ENCODE data around the gene PDE4D. TPM values are rescaled to one million over a fixed set of nuclear protein-coding genes. Genes with fewer than 3 reads are reported as not detected.

The PDE4D gene
- total RNA-seq, 1 experiment from 2014 or later, result 33.9 TPM

GRCh38 chr5:59259237-59259636 is 634.3 kb downstream of the PDE4D start:
- DNase-seq (ENCODE audit: low read depth), result no peak

- no peak for DNase-seq (ENCODE audit: low read depth)
These were observed 635.8 kb downstream of the PDE4D start for GRCh38 chr5:59257488-59258400.

GRCh38 chr5:59256331-59256730 is 637.2 kb downstream of the PDE4D start:
- no peak for DNase-seq (ENCODE audit: low read depth)

- no peak for DNase-seq (ENCODE audit: low read depth)
These were observed 639.4 kb downstream of the PDE4D start for GRCh38 chr5:59254055-59254687.

- DNase-seq (ENCODE audit: low read depth), result no peak
These were observed 639.9 kb downstream of the PDE4D start for GRCh38 chr5:59253625-59254024.

GRCh38 chr5:59251627-59252026 is 641.9 kb downstream of the PDE4D start:
- no peak for DNase-seq (ENCODE audit: low read depth)

- DNase-seq (ENCODE audit: low read depth), result no peak
These were observed 643.8 kb downstream of the PDE4D start for GRCh38 chr5:59249726-59250125.

- no peak for DNase-seq (ENCODE audit: low read depth)
These were observed 644.4 kb downstream of the PDE4D start for GRCh38 chr5:59249160-59249559.

- no peak for DNase-seq (ENCODE audit: low read depth)
These were observed 646.6 kb downstream of the PDE4D start for GRCh38 chr5:59246882-59247281.

GRCh38 chr5:59246145-59246869 is 647.2 kb downstream of the PDE4D start:
- DNase-seq (ENCODE audit: low read depth), result no peak

GRCh38 chr5:59245198-59245597 is 648.3 kb downstream of the PDE4D start:
- DNase-seq (ENCODE audit: low read depth), result no peak

- no peak for DNase-seq (ENCODE audit: low read depth)
These were observed 652.0 kb downstream of the PDE4D start for GRCh38 chr5:59241552-59241951.

- no peak for DNase-seq (ENCODE audit: low read depth)
These were observed 652.4 kb downstream of the PDE4D start for GRCh38 chr5:59241119-59241518.

GRCh38 chr5:59238126-59238902 is 655.2 kb downstream of the PDE4D start:
- DNase-seq (ENCODE audit: low read depth), result no peak

- DNase-seq (ENCODE audit: low read depth), result peak; percentile 52
These were observed 656.5 kb downstream of the PDE4D start for GRCh38 chr5:59236986-59237385.

- peak; percentile 51 for DNase-seq (ENCODE audit: low read depth)
These were observed 657.1 kb downstream of the PDE4D start for GRCh38 chr5:59236448-59236847.

GRCh38 chr5:59234236-59234635 is 659.3 kb downstream of the PDE4D start:
- no peak for DNase-seq (ENCODE audit: low read depth)

GRCh38 chr5:59231221-59231931 is 662.1 kb downstream of the PDE4D start:
- no peak for DNase-seq (ENCODE audit: low read depth)

GRCh38 chr5:59222687-59223511 is 670.6 kb downstream of the PDE4D start:
- no peak for DNase-seq (ENCODE audit: low read depth)

GRCh38 chr5:59221769-59222168 is 671.8 kb downstream of the PDE4D start:
- no peak for DNase-seq (ENCODE audit: low read depth)

All from LHCN-M2 (cell line).